Adrenal gland (tissue), 12 donors: ENCODE measurements around the gene SCN10A. TPM values are rescaled to one million over a fixed set of nuclear protein-coding genes. Genes with fewer than 3 reads are reported as not detected.

Source experiments
- DNase-seq, 7 donors: peaks; one replicate each; pipeline ENCODE4 v3.0.0-alpha.2; 2019 to 2020
- H3K27ac ChIP-seq, 5 donors: fragments of 200-600 bp; sonication (generic) in 4 of 5; 1 replicate in 3 of 5; 2 replicates in 2 of 5; pipeline versions ENCODE4 v1.5.1 to v1.8.0; 2016 to 2020; ENCODE audit warnings: mild to moderate bottlenecking in 1 of 5
- H3K27me3 ChIP-seq: fragments of 200-600 bp; 2 replicates; pipeline ENCODE4 v1.8.0; 2021
- H3K36me3 ChIP-seq, 2 donors: fragments of 200-600 bp; replicated peaks in 1 of 2; 1 replicate in 1 of 2; 2 replicates in 1 of 2; pipeline versions ENCODE4 v1.5.1 to v1.8.0; 2018 to 2022
- H3K4me1 ChIP-seq, 2 donors: fragments of 200-600 bp; replicated peaks in 1 of 2; 1 replicate in 1 of 2; 2 replicates in 1 of 2; pipeline versions ENCODE4 v1.5.1 to v1.8.0; 2018 to 2021
- H3K4me3 ChIP-seq, 4 donors: fragments of 200-600 bp; sonication (generic) in 3 of 4; one replicate each; pipeline ENCODE4 v1.5.1; 2016 to 2018
- H3K9me3 ChIP-seq, 3 donors: fragments of 200-600 bp; sonication (generic) in 1 of 3; replicated peaks in 1 of 3; 1 replicate in 2 of 3; 2 replicates in 1 of 3; pipeline versions ENCODE4 v1.5.1 to v1.8.0; 2016 to 2021
- CTCF ChIP-seq, 6 experiments: fragments of 450-650 bp in 4 of 6; fragments of 200-600 bp in 2 of 6; sonication (generic) in 1 of 6; IDR thresholded peaks; 1 replicate in 5 of 6; 2 replicates in 1 of 6; pipeline versions ENCODE4 v1.5.1 to v1.8.0; 2016 to 2021; ENCODE audit warnings: antibody characterized with exemption in 6 of 6, mild to moderate bottlenecking in 2 of 6, moderate library complexity in 1 of 6
- POLR2A ChIP-seq, 2 donors: fragments of 450-650 bp; IDR thresholded peaks; one replicate each; pipeline ENCODE4 v1.6.1; 2017; ENCODE audit warnings: antibody characterized with exemption in 2 of 2, mild to moderate bottlenecking in 2 of 2, moderate library complexity in 1 of 2
- WGBS, 4 donors: extraction: QIAGEN DNeasy Blood & Tissue Kit in 2 of 4; methylation state at CpG; one replicate each; pipeline versions ENCODE4 v1.1.5 to v1.1.7; 2013 to 2017; 5-methylcytosine and 5-hydroxymethylcytosine counted together
- intact Hi-C, 2 donors: fragments of 100-400 bp; cut with DNase I; formaldehyde crosslinking; loops; one replicate each; pipeline versions ENCODE4 v1.14.1 to v1.15.0; 2022 to 2023
- polyA plus RNA-seq, 3 donors: library from polyadenylated mRNA; stranded (reverse); fragments of 200-250 nt in 2 of 3; fragments of 350-450 nt in 1 of 3; fragmentation: Illumina TruSeq in 1 of 3; extraction: RNeasy Lipid Tissue Mini Kit (QIAGEN cat#74804) in 1 of 3; gene quantifications; one replicate each; pipeline ENCODE4 v1.2.3, GENCODE V29; 2013 to 2014
- total RNA-seq, 9 donors: library from RNA; depleted of rRNA in 4 of 9; stranded (reverse); fragments of >200 nt in 4 of 9; fragments of 120-200 nt in 1 of 9; fragmentation: NEBNext Ultra II Directional in 1 of 9; extraction: Animal tissue kit (Norgen Biotek cat#: 25700) in 1 of 9; gene quantifications; one replicate each; pipeline versions ENCODE4 v1.1.0 to v1.2.4, GENCODE V29; 2013 to 2023
- donor health status: healthy with polysubstance abuse.
- donor health status: Bipolar disorder and iron deficiency.
- donor health status: DM: yes; HTN: yes; CAD: no.
- donor health status: DM: no; HTN: no; CAD: no.
- donor health status: DM: no; HTN: no; CAD: no.
- donor health status: DM: yes; HTN: yes; CAD: no.

SCN10A gene
- total and polyA plus RNA-seq, 12 donors, result not detected

GRCh38 chr3:38823186-38823585, 7.2 kb upstream of the SCN10A start:
- no peak for DNase-seq
- Histone ChIP-seq H3K27ac (no peak overlapping the region), H3K4me3 (no peak overlapping the region), H3K9me3 (no peaks in the 10 kb centered on the region), H3K27me3 (no peaks in the 10 kb centered on the region), H3K4me1 (no peaks in the 10 kb centered on the region), H3K36me3 (no peaks in the 10 kb centered on the region)
- 68 to 82% (median 74%) methylated on average over 5 of the region's 5 CpGs for WGBS, 4 donors
- TF ChIP-seq POLR2A (IDR thresholded peaks at IDR 0.05) (no peak), CTCF (IDR thresholded peaks at IDR 0.05) (no peak)
- intact Hi-C loops, result no loop called here

- H3K4me3 ChIP-seq, result no peak overlapping the region
- no peaks in the 10 kb centered on the region for H3K9me3 ChIP-seq
- no peak overlapping the region for H3K27ac ChIP-seq
- no peak for TF ChIP-seq POLR2A (IDR thresholded peaks at IDR 0.05)
- TF ChIP-seq CTCF (IDR thresholded peaks at IDR 0.05), result no peak
- no peaks in the 10 kb centered on the region for H3K4me1 ChIP-seq
- WGBS, 4 donors, result 66 to 89% (median 77%) methylated on average over 2 to 5 of the region's 5 CpGs
- H3K36me3 ChIP-seq, result no peaks in the 10 kb centered on the region
- DNase-seq, result no peak
- H3K27me3 ChIP-seq, result no peaks in the 10 kb centered on the region
- intact Hi-C loops, result no loop called here
Observed at GRCh38 chr3:38811822-38812221, 4.2 kb downstream of the SCN10A start.

GRCh38 chr3:38805765-38806386, 10.1 kb downstream of the SCN10A start:
- 10 to 13% (median 12%) methylated on average over 9 of the region's 9 CpGs for whole genome bisulfite sequencing, 4 donors
- no peak overlapping the region for H3K4me3 ChIP-seq
- peak; percentile 19 to 53 (median 44) for DNase-seq
- no peak overlapping the region for H3K27ac ChIP-seq
- H3K9me3 ChIP-seq, result no peaks in the 10 kb centered on the region
- no peak for TF ChIP-seq POLR2A (IDR thresholded peaks at IDR 0.05)
- TF ChIP-seq CTCF (IDR thresholded peaks at IDR 0.05), result no peak
- H3K27me3 ChIP-seq, result no peaks in the 10 kb centered on the region
- intact Hi-C loops, result no loop called here
- no peaks in the 10 kb centered on the region for H3K36me3 ChIP-seq
- no peaks in the 10 kb centered on the region for H3K4me1 ChIP-seq

DNA sequence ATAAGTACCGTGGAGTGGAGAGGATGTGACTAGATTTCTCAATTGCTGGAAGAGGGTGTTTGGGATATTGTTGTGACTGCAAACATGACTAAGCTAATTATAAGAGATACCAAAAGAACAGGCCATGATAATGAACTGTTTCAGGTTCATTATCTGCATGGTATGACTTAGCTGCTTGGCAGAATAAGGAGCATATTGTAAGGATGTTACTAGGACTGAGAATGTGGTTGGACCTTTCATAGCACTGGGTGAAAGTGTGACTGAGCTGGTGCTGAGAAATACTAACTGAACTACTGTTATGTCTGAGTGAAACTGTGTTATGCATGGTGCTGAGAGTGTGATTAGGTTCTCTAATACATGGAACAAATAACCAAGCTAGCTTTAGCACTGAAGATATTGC, 11.0 kb downstream of the SCN10A start:
- Histone ChIP-seq H3K4me3 (no peak overlapping the region), H3K4me1 (no peaks in the 10 kb centered on the region), H3K36me3 (no peaks in the 10 kb centered on the region), H3K27ac (no peak overlapping the region), H3K27me3 (no peaks in the 10 kb centered on the region), H3K9me3 (no peaks in the 10 kb centered on the region)
- WGBS, 4 donors, result 58 to 71% (median 65%) methylated on average over 1 of the region's 1 CpG
- intact Hi-C loops, result no loop called here
- TF ChIP-seq CTCF (IDR thresholded peaks at IDR 0.05) (no peak), POLR2A (IDR thresholded peaks at IDR 0.05) (no peak)
- no peak for DNase-seq
